ENCODE data around the gene EIF3F.

The EIF3F gene

GRCh38 chr11:8003187-8003586, 16.1 kb downstream of the EIF3F start:
- DNase-seq (ENCODE audit: low read depth) = no peak
- TF ChIP-seq, protein P1, sequence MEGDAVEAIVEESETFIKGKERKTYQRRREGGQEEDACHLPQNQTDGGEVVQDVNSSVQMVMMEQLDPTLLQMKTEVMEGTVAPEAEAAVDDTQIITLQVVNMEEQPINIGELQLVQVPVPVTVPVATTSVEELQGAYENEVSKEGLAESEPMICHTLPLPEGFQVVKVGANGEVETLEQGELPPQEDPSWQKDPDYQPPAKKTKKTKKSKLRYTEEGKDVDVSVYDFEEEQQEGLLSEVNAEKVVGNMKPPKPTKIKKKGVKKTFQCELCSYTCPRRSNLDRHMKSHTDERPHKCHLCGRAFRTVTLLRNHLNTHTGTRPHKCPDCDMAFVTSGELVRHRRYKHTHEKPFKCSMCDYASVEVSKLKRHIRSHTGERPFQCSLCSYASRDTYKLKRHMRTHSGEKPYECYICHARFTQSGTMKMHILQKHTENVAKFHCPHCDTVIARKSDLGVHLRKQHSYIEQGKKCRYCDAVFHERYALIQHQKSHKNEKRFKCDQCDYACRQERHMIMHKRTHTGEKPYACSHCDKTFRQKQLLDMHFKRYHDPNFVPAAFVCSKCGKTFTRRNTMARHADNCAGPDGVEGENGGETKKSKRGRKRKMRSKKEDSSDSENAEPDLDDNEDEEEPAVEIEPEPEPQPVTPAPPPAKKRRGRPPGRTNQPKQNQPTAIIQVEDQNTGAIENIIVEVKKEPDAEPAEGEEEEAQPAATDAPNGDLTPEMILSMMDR (IDR thresholded peaks at IDR 0.05; ENCODE audit: low read length, missing control alignments) = no peak

GRCh38 chr11:8004008-8004407, 16.9 kb downstream of the EIF3F start:
- no peak overlapping the region for H3K4me3 ChIP-seq (replicated peaks; ENCODE audit: low read depth, low read length)
- TF ChIP-seq, protein P1 (IDR thresholded peaks at IDR 0.05; ENCODE audit: low read length, missing control alignments) = no peak
- DNase-seq (ENCODE audit: low read depth) = no peak

More at GRCh38 chr11:8003187-8003586, 16.1 kb downstream of the EIF3F start:
- H3K4me3 ChIP-seq (replicated peaks; ENCODE audit: low read depth, low read length) = no peak overlapping the region

GRCh38 chr11:8005556-8005955, 18.4 kb downstream of the EIF3F start:
- no peak overlapping the region for H3K4me3 ChIP-seq (replicated peaks; ENCODE audit: low read depth, low read length)
- TF ChIP-seq, protein P1 (IDR thresholded peaks at IDR 0.05; ENCODE audit: low read length, missing control alignments) = no peak
- DNase-seq (ENCODE audit: low read depth) = no peak

DNA sequence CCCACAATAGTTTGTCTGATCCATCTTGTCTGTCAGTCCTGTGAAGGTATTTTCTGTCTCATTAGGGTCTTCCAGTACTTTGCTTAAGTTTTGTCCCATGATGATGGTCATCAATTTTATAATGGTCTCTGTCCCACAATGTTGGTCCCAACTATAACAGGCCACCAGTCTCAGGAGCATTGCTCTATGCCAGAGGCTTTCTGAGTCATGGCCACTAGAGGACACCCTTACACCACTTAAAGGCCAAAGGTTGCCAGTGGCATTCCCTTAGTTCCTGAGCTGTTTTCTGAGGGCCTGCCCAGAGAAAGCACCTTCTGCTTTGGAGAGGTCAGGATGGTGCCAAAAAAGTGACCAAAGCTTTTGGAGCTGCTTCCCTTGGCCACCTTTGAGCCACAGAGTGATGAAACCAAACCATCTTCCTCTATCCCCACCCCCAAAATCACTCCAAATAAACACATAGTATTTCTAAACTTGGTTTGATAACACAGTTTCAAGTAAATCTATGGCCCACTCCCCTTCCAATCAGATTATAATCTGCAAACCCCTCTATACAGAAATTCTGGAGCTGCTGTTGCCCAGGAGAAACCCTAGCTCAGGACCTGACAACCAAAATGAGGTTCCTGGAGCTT, 19.3 kb downstream of the EIF3F start:
- TF ChIP-seq, protein P1 (IDR thresholded peaks at IDR 0.05; ENCODE audit: low read length, missing control alignments) = peak; percentile 97
- peak; percentile 78 for DNase-seq (ENCODE audit: low read depth)
- no peak overlapping the region for H3K4me3 ChIP-seq (replicated peaks; ENCODE audit: low read depth, low read length)

- H3K4me3 ChIP-seq (replicated peaks; ENCODE audit: low read depth, low read length) = no peak overlapping the region
- no peak for DNase-seq (ENCODE audit: low read depth)
- TF ChIP-seq, protein P1 (IDR thresholded peaks at IDR 0.05; ENCODE audit: low read length, missing control alignments) = no peak
Observed at GRCh38 chr11:8008212-8008611, 21.1 kb downstream of the EIF3F start.

DNA sequence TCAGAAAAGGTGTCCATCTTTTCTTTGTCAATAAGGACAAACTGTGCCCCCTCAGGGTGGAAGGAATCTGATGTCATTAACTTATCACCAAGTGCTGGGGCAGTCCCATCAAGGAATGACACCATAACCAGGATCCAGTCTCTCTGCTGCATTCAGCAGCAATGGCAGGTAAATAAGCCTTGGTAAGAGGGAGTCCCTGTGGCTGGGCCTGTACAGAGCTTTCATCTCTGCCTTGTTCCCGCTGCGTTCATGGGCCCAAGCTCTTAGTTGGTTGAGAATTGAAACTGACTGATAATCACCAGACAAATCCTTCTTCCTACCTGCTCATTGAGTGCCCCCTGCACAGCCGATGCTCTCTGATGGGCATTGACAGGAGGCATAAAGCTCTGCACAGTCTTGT, 22.7 kb downstream of the EIF3F start:
- DNase-seq (ENCODE audit: low read depth) = no peak
- TF ChIP-seq, protein P1 (IDR thresholded peaks at IDR 0.05; ENCODE audit: low read length, missing control alignments) = no peak
- H3K4me3 ChIP-seq (replicated peaks; ENCODE audit: low read depth, low read length) = no peak overlapping the region

DNA sequence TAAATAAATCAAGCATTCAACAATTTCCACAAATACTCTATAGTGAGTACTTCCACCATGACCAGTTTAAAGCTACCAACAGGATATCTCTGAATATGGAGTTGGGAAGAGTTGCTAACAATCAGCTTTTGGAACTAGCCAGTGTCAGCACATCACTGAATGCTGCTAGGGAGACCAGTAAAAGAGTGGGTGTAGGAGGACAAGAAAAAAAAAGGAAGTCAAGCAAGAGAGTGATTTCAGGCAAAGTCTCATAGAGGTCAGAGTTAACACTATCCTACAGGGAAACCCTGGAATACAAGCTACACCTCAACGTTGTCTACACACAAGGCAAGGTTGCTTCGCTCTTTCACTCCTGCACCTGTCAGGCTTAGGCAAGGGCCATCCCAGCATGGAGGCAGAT, 24.2 kb downstream of the EIF3F start:
- no peak overlapping the region for H3K4me3 ChIP-seq (replicated peaks; ENCODE audit: low read depth, low read length)
- TF ChIP-seq, protein P1 (IDR thresholded peaks at IDR 0.05; ENCODE audit: low read length, missing control alignments) = no peak
- DNase-seq (ENCODE audit: low read depth) = no peak

Measured in fibroblast of pulmonary artery (primary cell).